Smooth muscle cell (in vitro differentiated cells): Measurements from ENCODE around the gene CCL3. TPM values are rescaled to one million over a fixed set of nuclear protein-coding genes. Genes with fewer than 3 reads are reported as not detected.

ENCODE experiments used
- DNase-seq: peaks from one replicate; lab custom pipeline; 2025; ENCODE audit not compliant: unreplicated experiment; lab: John Stamatoyannopoulos, UW
- H2AFZ ChIP-seq: fragments of 200-600 bp; sonication (generic); 2 replicates; pipeline ENCODE4 v1.6.0; 2016; ENCODE audit warnings: antibody characterized with exemption, low read depth, mild to moderate bottlenecking
- H3F3A ChIP-seq: fragments of 200-600 bp; sonication (generic); 2 replicates; pipeline ENCODE4 v1.6.0; 2017; ENCODE audit warnings: antibody characterized with exemption, low read depth
- H3K27ac ChIP-seq: fragments of 200-600 bp; sonication (generic); 2 replicates; pipeline ENCODE4 v1.5.1; 2016; ENCODE audit warnings: low read depth, mild to moderate bottlenecking
- H3K27me3 ChIP-seq: fragments of 200-600 bp; sonication (generic); 2 replicates; pipeline ENCODE4 v1.6.1; 2016; ENCODE audit warnings: low read depth, mild to moderate bottlenecking
- H3K36me3 ChIP-seq: fragments of 200-600 bp; sonication (generic); 2 replicates; pipeline ENCODE4 v1.5.1; 2016; ENCODE audit warnings: low read depth
- H3K4me1 ChIP-seq: fragments of 200-600 bp; sonication (generic); 2 replicates; pipeline ENCODE4 v1.5.1; 2016; ENCODE audit warnings: low read depth
- H3K4me2 ChIP-seq: fragments of 200-600 bp; sonication (generic); 2 replicates; pipeline ENCODE4 v1.6.0; 2016; ENCODE audit warnings: mild to moderate bottlenecking
- H3K4me3 ChIP-seq: fragments of 200-600 bp; sonication (generic); 2 replicates; pipeline ENCODE4 v1.5.1; 2016; ENCODE audit warnings: mild to moderate bottlenecking
- H3K79me2 ChIP-seq: fragments of 200-600 bp; sonication (generic); 2 replicates; pipeline ENCODE4 v1.6.0; 2016; ENCODE audit warnings: low read depth, mild to moderate bottlenecking
- H3K9ac ChIP-seq: fragments of 200-600 bp; sonication (generic); 2 replicates; pipeline ENCODE4 v1.6.0; 2016; ENCODE audit warnings: low read depth
- H3K9me3 ChIP-seq: fragments of 200-600 bp; sonication (generic); replicated peaks from 2 replicates; pipeline ENCODE4 v1.5.1; 2016; ENCODE audit warnings: low read depth
- H4K20me1 ChIP-seq: fragments of 200-600 bp; sonication (generic); 2 replicates; pipeline ENCODE4 v1.6.0; 2016; ENCODE audit warnings: low read depth
- CTCF ChIP-seq: fragments of 200-600 bp; sonication (generic); IDR thresholded peaks from 2 replicates; pipeline ENCODE4 v1.5.1; 2017; ENCODE audit warnings: borderline replicate concordance, mild to moderate bottlenecking, antibody characterized with exemption; ENCODE audit not compliant: insufficient read depth, poor library complexity, severe bottlenecking
- WGBS: methylation state at CpG from one replicate; pipeline ENCODE4 v1.1.7; 2016; ENCODE audit warnings: low lambda C conversion rate; 5-methylcytosine and 5-hydroxymethylcytosine counted together
- polyA plus RNA-seq: library from polyadenylated mRNA; unstranded; fragments of >200 nt; fragmentation: Nextera tagmentation; extraction: Ambion mirVana; gene quantifications from 2 replicates; pipeline ENCODE4 v1.2.1, GENCODE V29; 2016
- total RNA-seq: library from RNA; depleted of rRNA; stranded (reverse); fragments of >200 nt; gene quantifications from 2 replicates; pipeline ENCODE4 v1.2.3, GENCODE V29; 2014

The CCL3 gene
- total and polyA plus RNA-seq, 2 experiments from 2014 or later, result 0.63 to 1.3 TPM

DNA sequence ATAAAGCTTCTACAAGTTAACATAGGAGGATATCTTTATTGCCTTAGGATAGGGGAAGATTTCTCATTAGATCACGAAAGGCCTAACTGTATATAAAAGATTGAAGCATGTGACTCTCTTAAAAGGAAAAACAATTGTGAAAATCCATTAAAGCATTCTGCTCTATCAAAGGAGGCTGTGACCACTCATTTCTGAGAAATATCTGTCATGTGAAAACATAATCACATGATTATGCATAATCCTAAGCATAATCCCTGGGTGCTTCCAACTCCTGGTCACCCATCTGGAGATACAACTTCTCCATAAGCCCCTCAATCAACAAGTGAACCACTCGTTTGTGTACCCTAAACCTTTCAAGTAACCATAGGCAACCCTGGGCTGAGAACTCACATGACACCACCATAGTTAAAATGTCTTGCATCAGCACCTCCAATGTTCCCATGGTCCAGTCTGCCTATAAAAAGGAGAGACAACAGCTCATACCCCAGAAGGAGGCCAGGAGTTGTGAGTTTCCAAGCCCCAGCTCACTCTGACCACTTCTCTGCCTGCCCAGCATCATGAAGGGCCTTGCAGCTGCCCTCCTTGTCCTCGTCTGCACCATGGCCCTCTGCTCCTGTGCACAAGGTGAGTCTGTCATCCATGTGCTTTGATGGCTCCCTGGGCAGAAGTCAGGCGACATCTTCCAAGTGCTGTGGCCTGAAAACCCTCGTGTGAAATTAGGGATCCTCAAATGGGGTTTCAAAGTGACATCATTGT, 26.0 kb downstream of the CCL3 start, which contains the start of gene CCL18:
Gene CCL18 (plus strand): TSS at position 487 of the 756 bp plus-strand sequence. CDS start 71 bp downstream, at position 558.
- Histone ChIP-seq H3K4me3 (no peak within 1 kb of the TSS), H3K4me1 (no peaks in the 10 kb centered on the region), H3K27me3 (peaks cover 9% of the 10 kb centered on the region), H4K20me1 (no peaks in the 10 kb centered on the region), H2AFZ (no peak within 1 kb of the TSS), H3K79me2 (no peaks in the 10 kb centered on the region), H3K27ac (no peak within 1 kb of the TSS), H3K9me3 (no peaks in the 10 kb centered on the region), H3K9ac (no peak within 1 kb of the TSS), H3F3A (no peaks in the 10 kb centered on the region), H3K4me2 (no peak within 1 kb of the TSS), H3K36me3 (no peaks in the 10 kb centered on the region)
- WGBS, result 78% methylated on average over 5 of the region's 5 CpGs
- TF ChIP-seq CTCF, result no peak
- DNase-seq, result no peak

DNA sequence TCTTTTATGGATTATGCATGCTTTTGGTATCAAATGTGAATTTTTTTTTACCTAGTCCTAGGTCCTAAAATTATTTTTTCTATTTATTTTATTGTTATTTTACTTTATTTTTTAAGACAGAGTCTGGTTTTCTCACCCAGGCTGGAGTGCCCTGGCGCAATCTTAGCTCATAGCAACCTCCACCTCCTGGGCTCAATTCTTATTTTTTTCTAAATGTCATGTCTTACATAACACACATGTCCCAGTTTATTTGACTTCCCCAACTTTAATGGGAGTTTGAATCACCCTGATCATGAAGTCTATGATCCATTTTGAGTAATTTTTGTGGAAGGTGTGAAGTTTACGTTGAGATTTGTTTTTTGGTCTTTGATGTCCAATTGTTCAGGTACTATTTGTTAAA, 29.1 kb downstream of the CCL3 start:
- H4K20me1 ChIP-seq, result no peaks in the 10 kb centered on the region
- H2AFZ ChIP-seq, result no peak overlapping the region
- DNase-seq, result no peak
- no peak overlapping the region for H3K4me3 ChIP-seq
- no peaks in the 10 kb centered on the region for H3K36me3 ChIP-seq
- TF ChIP-seq CTCF, result no peak
- no peaks in the 10 kb centered on the region for H3K79me2 ChIP-seq
- no peaks in the 10 kb centered on the region for H3K9me3 ChIP-seq
- peaks cover 6% of the 10 kb centered on the region for H3K27me3 ChIP-seq
- H3K27ac ChIP-seq, result no peak overlapping the region
- H3F3A ChIP-seq, result no peaks in the 10 kb centered on the region
- no peak overlapping the region for H3K4me2 ChIP-seq
- H3K4me1 ChIP-seq, result no peaks in the 10 kb centered on the region
- 67% methylated on average over 2 of the region's 2 CpGs for WGBS
- no peak overlapping the region for H3K9ac ChIP-seq

DNA sequence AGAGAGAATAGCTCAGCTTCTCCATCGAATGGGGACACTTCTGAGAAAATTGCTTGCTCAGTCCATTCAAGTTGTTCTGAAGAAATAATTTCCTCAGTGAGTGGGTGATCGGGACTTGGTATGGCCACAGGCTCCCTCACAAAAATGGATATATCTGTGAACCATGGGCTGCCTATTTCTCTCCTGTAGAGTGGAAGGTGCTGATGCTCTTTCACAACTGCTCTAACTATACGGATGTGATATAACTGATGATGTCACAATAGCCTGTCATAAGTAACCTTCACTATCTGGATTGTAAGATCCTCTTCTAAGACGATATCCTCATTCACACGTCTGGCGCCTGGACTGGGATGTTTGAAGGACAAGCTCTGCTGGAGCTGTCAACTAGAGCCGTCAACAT, 30.5 kb downstream of the CCL3 start:
- H3F3A ChIP-seq, result no peaks in the 10 kb centered on the region
- no peak overlapping the region for H3K9ac ChIP-seq
- no peak for DNase-seq
- H3K27ac ChIP-seq, result no peak overlapping the region
- 86% methylated on average over 7 of the region's 7 CpGs for WGBS
- no peaks in the 10 kb centered on the region for H3K27me3 ChIP-seq
- H3K36me3 ChIP-seq, result no peaks in the 10 kb centered on the region
- no peaks in the 10 kb centered on the region for H3K9me3 ChIP-seq
- H3K4me2 ChIP-seq, result no peak overlapping the region
- no peak overlapping the region for H2AFZ ChIP-seq
- H3K4me1 ChIP-seq, result no peaks in the 10 kb centered on the region
- H3K4me3 ChIP-seq, result no peak overlapping the region
- TF ChIP-seq CTCF, result no peak
- H4K20me1 ChIP-seq, result no peaks in the 10 kb centered on the region
- no peaks in the 10 kb centered on the region for H3K79me2 ChIP-seq

GRCh38 chr17:36057911-36058310, 32.0 kb downstream of the CCL3 start:
- H3K9ac ChIP-seq, result no peak overlapping the region
- H3K4me3 ChIP-seq, result no peak overlapping the region
- no peaks in the 10 kb centered on the region for H3K9me3 ChIP-seq
- no peak overlapping the region for H3K27ac ChIP-seq
- DNase-seq, result no peak
- no peaks in the 10 kb centered on the region for H3K36me3 ChIP-seq
- no peak overlapping the region for H2AFZ ChIP-seq
- H3K4me2 ChIP-seq, result no peak overlapping the region
- H3F3A ChIP-seq, result no peaks in the 10 kb centered on the region
- H3K27me3 ChIP-seq, result no peaks in the 10 kb centered on the region
- H3K4me1 ChIP-seq, result no peaks in the 10 kb centered on the region
- TF ChIP-seq CTCF, result no peak
- H4K20me1 ChIP-seq, result no peaks in the 10 kb centered on the region
- H3K79me2 ChIP-seq, result no peaks in the 10 kb centered on the region
